Measurements from ENCODE around the gene OR5C1.
"Not testable (repeated sequence)": the region's sequence is repeated elsewhere in the genome, so short reads cannot be mapped to it uniquely, and the experiment has no call there.

OR5C1 gene

DNA sequence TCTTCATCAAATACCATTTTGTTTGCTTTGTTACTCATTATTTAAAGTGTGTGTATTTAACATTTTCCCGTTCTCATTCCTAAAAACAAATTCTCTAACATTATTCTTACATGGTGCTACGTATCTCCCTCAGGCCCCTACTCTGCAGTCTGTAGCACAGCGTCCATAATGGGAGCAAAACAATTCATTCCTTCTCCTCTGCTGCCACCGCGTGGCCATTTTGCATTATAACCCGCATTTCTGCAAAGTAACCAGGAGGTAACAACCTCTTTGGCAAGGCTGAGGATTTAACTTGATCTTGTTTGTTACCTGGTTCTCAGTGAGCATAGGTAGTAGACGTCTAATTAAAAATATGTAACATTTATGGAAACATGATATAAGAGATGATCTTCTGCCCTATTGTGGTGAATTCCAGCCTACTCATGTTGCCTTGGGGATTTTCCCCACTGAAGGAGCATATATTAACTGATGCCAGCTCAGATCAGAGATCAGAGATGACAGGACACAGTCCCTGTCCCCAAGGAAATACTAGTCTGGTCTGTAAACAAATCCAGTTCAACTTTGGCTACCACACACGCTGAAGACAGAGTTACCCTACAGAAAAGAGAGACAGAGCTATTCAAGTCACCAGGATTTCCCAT, 21.7 kb downstream of the OR5C1 start:
- peak; percentile 50 to 52 (median 50) for DNase-seq (ENCODE audit: low read depth in 3 of 3)

DNA sequence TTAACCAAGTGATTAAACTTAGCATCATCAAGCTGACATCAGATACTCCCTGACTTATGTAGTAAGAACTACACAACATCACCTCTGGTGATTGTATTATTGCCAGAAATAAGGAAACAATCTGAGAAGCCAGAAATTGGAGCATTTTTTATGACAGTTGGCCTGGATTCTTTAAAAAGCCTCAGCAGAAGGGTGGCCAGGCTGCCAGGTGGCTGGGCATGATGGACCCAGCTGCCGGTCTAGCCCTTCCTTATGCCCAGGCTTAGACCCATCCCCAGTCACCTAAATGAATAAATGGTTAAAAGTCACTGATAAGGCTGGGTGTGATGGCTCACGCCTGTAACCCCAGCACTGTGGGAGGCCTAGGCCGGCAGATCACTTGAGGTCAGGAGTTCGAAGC, 24.0 kb downstream of the OR5C1 start:
- no peak for DNase-seq (ENCODE audit: low read depth in 3 of 3)

DNA sequence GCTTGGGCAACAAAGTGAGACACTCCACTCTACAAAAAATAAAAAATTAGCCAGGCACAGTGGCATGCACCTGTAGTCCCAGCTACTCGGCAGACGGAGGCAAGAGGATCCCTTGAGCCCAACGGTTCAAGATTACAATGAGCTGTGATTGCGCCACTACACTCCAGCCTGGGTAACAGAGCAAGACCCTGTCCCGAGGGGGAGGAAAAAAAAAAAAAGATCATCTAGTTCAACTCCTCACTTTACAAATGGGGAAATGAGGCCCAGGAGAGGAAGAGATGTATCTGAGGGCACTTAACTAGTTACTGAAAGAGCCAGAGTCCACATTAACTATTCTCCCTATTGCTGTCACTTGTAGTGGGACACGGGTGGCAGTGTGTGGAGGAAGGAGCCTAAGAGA, 25.8 kb downstream of the OR5C1 start:
- DNase-seq (ENCODE audit: low read depth in 3 of 3), result no peak

DNA sequence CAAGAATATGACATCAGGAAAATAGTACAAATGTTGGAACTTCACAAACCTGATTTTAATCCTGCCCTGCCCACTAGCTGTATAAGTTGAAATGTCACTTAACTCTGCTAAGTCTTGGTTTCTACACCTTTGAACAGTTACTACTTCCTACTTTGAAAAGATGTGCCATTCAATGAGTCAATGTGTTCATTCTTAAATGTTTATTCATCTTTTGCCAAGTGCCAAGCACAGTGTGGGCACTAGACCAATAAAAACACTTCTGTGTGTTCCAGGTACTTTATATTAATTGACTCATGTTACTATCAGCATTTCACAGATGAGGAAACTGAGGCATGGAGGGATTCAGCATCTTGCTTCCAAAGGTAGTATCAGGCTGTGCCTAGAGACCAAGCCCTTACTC, 26.8 kb downstream of the OR5C1 start:
- no peak for DNase-seq (ENCODE audit: low read depth in 3 of 3)

DNA sequence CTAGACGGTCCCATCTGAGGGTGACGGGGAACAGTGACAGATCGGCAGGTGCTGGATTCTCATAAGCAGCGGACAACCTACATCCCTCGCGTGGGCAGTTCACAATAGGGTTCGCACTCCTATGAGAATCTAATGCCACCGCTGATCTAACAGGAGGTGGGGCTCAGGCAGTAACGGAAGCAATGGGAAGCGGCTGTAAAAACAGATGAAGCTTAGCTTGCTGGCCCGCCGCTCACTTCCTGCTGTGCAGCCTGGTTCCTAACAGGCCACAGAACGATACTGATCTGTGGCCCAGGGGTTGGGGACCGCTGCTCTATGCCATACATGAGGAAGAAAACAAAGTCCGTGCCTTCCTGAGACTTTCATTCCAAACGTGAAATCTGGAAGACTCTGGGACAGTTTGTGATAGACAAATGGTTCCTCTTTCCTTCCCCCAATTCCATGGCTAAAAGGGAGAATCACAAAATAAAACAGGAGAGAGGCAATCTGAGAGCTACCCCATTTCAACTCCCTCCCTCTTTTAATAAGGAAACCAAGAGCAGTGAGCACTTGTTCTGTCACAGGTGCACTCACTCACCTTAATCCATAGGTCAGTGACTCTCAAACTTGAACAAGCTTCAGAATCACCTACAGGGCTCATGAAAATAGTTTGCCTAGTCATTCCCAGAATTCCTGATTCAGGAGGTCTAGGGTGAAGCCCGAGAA, 27.6 kb downstream of the OR5C1 start:
- DNase-seq (ENCODE audit: low read depth in 3 of 3), result no peak

DNA sequence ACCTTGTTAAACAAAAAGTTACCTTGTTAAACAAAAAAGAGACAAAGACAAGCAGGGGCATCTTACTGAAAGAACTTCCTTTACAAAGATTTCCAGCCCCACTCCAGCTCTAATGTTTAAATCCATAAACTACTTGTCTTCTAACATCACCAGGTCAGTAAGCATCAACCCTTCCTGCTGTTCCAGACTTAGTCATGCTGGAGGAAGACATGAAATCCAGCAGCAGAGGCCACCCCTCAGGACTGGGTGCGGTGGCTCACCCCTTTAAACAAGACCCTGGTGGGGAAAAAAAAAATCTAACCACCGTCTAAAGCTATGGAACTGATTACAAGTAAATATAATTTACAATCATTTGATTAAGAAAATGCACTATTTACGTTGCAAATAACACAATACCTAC, 30.6 kb downstream of the OR5C1 start:
- DNase-seq (ENCODE audit: low read depth in 3 of 3), result no peak

DNA sequence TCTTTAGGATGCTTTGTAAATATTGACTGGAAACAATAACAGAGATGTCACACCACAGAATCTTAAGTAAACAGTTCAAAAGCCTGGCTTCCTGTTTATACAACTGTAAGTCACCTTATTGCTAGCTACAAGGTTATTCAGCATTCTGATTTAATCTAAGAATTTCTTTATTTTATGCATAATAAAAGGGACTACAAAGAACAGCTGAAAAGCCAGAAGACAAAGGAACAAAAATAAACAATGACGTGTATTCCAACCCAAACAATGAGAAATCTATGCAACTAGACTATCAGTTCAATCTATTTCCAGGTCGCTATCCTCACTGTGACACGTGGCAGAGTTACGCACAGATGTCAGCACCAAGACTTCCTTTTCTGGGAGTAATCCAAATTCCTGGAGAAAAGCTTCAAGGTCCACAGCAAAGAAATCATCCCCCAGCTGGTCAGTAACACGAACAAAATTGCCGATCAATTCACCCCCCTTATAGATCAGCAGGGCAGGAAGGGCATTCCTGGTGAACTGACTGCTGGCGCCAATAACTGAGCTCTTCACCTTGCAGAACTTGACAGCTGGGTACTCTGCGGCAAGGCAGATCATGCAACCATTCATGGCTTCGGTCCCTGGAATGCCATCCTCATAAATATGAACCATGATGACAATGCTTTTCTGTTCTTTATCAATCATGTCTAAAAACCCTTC, 31.2 kb downstream of the OR5C1 start:
- DNase-seq (ENCODE audit: low read depth in 3 of 3), result no peak

DNA sequence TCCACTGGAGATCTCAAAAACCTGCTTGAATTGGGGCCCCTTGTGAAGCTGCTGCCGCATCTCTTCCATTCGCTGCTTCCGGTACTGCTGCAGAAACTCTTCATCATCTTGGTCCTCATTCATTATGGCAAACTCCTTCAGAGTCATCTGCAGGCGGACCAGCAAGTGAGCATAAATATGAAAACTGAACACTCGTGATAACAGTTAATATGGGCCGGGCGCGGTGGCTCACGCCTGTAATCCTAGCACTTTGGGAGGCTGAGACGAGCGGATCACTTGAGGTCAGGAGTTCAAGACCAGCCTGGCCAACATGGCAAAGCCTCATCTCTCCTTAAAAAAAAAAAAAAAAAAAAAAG, 31.7 kb downstream of the OR5C1 start:
- DNase-seq (ENCODE audit: low read depth in 3 of 3), result no peak

DNA sequence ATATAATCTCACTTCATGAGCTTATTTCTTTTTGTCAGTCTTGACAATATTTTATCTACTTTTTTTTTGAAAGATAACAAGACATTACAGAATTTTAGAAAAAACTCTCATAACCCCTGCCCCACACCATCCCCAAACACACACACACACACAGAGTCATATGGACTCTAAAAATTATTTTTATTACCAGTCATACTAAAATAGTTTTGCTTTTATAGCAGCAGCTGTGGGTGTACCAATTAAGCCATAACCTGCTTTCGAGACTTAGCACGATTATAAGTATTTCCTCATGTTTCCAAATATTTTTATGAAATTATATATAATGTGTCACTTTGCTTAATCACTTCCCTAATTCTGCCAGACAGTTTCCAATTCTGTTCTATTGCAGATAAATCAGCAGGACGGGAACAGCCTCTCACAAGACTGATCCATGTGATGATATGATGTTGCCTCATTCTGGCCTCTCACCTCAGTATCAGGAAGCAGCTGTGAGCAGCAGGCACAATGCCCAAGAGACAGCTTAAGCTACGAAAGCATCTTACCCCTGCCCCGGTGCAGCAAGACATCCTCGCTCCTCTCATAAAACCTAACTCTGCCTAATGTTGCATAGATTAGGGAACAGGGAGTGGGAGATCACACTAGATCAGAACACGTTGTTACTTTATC, 32.7 kb downstream of the OR5C1 start:
- DNase-seq (ENCODE audit: low read depth in 3 of 3), result no peak

DNA sequence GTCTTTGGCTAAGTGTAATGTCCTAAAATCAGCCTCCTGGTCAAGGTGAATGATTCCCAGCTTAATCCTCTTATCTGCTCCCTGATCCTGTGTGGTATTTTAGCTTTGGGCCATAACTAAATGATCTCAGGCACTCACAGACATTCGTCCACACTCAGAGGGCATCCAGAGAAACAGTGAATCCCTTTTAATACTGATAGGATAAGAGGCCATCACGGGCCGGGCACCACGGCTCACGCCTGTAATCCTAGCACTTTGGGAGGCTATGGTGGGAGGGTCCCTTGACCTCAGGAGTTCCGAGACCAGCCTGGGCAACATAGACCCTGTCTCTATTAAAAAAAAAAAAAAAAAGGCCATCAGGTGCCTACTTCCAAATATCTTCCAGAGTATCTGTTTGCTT, 33.3 kb downstream of the OR5C1 start:
- DNase-seq (ENCODE audit: low read depth in 3 of 3), result no peak

DNA sequence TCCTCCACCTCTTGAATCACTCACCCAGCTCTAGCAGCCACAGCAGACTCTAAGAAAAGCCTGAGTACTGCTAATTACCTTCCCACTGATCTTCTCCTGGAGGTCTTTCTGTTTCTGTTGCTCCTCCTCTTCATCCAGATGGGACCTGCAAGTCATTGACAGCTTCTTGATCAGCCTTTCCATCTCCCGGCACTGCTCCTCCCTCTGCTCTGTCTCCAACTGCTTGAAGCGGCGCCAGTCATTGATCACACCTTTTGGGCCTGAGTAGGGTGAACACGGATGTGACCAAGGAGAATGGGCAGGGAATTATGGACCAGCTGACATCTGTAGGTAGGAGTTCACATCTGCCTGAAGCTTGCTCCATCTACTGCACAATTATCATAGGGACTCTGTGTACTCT, 34.2 kb downstream of the OR5C1 start:
- DNase-seq (ENCODE audit: low read depth in 3 of 3), result no peak

DNA sequence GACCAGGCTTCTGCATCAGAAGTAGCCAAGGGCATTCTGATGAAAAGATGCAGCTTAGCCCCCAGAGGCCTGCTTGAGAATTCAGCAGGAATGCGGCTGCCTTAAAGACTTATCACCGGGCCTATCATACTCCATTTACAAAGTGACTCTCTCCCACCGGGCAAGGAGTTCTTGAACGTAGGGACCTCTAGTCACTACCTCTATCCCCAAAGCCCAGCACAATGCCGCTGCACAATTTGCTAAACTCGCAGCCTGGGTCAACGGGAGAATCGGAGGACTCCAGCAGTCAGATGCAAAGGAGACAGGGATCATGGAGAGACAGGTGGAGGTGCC, 39.0 kb downstream of the OR5C1 start:
- DNase-seq (ENCODE audit: low read depth in 3 of 3), result no peak

DNA sequence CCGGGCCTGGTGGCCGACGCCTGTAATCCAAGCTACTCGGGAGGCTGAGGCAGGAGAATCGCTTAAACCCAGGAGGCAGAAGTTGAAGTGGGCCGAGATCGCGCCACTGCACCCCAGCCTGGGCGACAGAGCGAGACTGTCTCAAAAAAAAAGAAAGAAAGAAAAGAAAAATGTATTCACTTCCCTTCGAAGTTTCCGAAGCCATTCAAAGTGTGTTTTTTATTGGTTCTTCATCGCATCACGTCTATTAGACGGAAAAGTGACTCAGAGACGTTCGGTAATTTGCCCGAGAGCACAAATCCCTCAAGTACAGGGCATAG, 40.2 kb downstream of the OR5C1 start:
- not testable (repeated sequence) for DNase-seq (ENCODE audit: low read depth in 3 of 3)

DNA sequence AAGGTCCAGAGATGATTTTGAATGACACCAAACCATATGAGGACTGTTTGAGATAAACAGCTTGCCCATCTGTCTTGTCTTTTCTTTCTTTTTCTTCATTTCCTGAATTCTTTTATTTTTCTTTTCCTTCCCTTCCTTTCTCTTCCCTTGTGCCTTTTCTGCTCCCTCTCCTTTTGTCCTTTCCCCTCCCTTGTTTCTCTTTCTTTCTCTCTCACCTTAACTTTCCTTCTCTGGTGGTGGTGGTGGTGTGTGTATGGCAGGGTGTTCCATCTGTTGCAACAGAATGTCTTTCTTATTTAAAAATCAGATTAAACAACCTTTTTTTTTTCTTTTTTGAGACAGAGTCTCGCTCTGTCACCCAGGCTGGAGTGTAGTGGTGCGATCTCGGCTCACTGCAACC, 43.5 kb downstream of the OR5C1 start:
- no peak for DNase-seq (ENCODE audit: low read depth in 3 of 3)

DNA sequence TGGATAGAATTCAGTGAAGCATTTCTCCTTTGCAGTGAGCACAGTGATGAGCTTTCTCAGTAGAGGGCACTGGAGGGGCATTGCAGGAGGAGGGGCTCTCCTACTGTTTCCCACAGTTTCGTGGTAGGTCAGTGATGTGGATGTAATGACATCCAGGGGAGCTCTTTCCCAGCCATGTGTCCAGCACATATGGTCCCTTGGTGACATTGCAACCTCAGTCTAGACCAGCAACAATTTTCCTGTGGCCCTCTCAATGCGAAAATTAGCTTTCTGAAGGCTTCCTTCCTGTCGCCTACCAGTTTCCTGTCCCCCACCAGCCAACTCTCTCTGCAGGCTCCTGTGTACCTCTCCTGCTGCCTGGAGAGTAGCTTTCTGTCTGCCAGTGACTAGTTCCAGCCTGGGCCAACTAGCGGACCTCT, 46.6 kb downstream of the OR5C1 start:
- peak in 1 of 3 donors; percentile 9 for DNase-seq (ENCODE audit: low read depth in 3 of 3)

DNA sequence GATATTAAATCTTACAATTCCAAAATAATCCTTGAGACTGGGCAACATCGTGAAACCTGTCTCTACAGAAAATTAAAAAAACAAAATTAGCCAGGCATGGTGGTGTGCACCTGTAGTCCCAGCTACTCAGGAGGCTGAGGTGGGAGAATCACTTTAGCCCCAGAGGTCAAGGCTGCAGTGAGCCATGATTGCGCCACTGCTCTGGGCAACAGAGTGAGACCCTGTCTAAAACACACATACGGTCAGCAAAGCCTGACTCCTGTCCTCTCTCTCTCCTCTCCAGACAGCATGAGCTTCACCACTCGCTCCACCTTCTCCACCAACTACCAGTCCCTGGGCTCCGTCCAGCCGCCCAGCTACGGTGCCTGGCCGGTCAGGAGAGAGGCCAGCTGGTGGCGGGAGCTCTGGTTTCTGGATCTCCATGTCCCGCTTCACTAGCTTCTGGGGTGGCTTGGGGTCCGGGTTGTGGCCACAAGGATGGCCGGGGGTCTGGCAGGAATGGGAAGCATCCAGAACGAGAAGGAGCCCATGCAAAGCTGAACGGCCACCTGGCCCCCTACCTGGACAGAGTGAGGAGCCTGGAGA, 48.6 kb downstream of the OR5C1 start:
- no peak for DNase-seq (ENCODE audit: low read depth in 3 of 3)

DNA sequence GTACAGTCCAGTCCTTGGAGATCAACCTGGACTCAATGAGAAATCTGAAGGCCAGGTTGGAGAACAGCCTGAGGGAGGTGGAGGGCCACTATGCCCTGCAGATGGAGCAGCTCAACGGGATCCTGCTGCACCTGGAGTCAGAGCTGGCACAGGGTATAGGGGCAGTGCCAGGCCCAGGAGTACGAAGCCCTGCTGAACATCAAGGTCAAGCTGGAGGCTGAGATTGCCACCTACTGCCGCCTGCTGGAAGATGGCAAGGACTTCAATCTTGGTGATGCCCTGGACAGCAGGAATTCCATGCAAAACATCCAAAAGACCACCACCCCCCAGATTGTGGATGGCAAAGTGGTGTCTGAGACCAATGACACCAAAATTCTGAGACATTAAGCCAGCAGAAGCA, 49.7 kb downstream of the OR5C1 start:
- DNase-seq (ENCODE audit: low read depth in 3 of 3), result not testable (repeated sequence)

Data from stimulated activated CD4-positive, alpha-beta T cell treated with anti-CD3 and anti-CD28 coated beads, TNF-alpha, amount 100 ng/mL, for 48 hours (primary cell).